ENCODE measurements around the gene SYNDIG1L.

SYNDIG1L gene

GRCh38 chr14:74356892-74357575 lies 69.0 kb downstream of the SYNDIG1L start:
- DNase-seq = no peak
